Astrocyte (in vitro differentiated cells and primary cell): ENCODE measurements around the gene ENKD1.

ENCODE experiments used
- EZH2 ChIP-seq: IDR thresholded peaks from 2 replicates; pipeline ENCODE4 v1.6.1; 2012; ENCODE audit warnings: mild to moderate bottlenecking, low read length, inconsistent platforms; ENCODE audit not compliant: insufficient read depth
- TF ChIP-seq, protein P1 (sequence below): IDR thresholded peaks from 2 replicates; pipeline ENCODE4 v1.5.1; 2011; ENCODE audit warnings: low read depth, mild to moderate bottlenecking, inconsistent platforms, low read length, moderate library complexity; ENCODE audit not compliant: insufficient read depth

DNA sequence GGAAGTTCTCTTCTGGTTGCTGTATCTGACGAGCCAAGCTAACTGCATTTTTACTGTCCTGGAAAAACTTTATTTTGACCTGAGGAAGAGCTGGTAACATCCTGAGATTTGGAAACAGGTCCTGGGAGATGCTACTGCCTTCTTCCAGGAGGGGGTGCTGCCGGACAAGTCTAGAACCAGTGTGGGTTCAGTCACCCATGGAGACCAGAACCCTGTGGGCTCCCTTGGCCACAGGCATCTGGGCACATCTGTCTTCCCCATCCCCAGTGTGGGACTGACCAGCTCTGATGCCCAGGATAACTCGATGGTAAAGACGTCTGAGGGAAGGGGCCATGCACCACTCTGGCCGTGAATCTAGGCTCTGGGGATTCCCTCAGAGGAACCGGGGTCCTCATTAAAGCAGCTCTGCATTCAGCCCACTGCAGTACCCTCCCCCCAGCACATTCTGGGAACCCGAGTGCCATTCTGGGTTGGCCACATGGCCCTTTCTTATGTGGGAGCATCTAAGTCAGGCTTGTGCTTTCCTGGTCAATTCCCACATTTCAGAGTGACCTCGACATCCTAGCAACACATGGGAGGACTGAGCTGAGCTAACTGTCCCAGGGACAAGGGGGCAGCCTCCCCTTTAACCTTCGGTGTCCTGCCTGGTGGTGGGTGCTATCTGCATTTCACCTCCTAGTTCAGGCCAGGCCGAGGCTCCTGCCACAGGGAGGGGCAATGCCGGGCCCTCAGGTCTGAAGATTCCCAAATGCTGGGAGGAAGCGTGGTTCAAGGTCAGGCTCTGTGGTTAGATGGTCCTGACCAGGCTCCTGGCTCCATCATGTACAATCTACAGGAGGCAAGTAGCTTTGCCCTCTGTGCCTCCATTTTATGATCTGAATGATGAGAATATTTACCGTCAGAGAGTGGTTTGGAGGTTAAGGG, 6.5 kb upstream of the ENKD1 start:
- no peak for TF ChIP-seq EZH2
- TF ChIP-seq, protein P1, sequence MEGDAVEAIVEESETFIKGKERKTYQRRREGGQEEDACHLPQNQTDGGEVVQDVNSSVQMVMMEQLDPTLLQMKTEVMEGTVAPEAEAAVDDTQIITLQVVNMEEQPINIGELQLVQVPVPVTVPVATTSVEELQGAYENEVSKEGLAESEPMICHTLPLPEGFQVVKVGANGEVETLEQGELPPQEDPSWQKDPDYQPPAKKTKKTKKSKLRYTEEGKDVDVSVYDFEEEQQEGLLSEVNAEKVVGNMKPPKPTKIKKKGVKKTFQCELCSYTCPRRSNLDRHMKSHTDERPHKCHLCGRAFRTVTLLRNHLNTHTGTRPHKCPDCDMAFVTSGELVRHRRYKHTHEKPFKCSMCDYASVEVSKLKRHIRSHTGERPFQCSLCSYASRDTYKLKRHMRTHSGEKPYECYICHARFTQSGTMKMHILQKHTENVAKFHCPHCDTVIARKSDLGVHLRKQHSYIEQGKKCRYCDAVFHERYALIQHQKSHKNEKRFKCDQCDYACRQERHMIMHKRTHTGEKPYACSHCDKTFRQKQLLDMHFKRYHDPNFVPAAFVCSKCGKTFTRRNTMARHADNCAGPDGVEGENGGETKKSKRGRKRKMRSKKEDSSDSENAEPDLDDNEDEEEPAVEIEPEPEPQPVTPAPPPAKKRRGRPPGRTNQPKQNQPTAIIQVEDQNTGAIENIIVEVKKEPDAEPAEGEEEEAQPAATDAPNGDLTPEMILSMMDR: peak; percentile 73
